IMR-90 (cell line): Measurements from ENCODE around the gene PNLIP. TPM values are rescaled to one million over a fixed set of nuclear protein-coding genes. Genes with fewer than 3 reads are reported as not detected.

Experiments used
- ATAC-seq: fragments of 200-7000 bp; cut with Tn5 transposase; 2 replicates; pipeline ENCODE4 v1.9.1; 2020; ENCODE audit warnings: low read depth, mild to moderate bottlenecking, moderate library complexity
- BruUV-seq: library from RNA; stranded (reverse); fragments of 400-500 nt; replicated peaks from 2 replicates; lab custom pipeline; 2021; lab: Mats Ljungman, UMichigan
- CTCF ChIA-PET: fragments of 300-600 bp; formaldehyde crosslinking; extraction: SDS; loops from one replicate; lab custom pipeline; 2021; ENCODE audit warnings: antibody characterized with exemption; lab: Yijun Ruan, JAX
- POLR2A ChIA-PET: fragments of 300-600 bp; sonication (Branson Sonifier 250); formaldehyde crosslinking; loops from one replicate; lab custom pipeline; 2022; ENCODE audit warnings: antibody characterized with exemption; ENCODE audit not compliant: unreplicated experiment; lab: Charles Lee
- DNase-seq: peaks from one replicate; pipeline ENCODE4 v3.0.0; 2013
- H2AFZ ChIP-seq: replicated peaks from 2 replicates; pipeline ENCODE3; 2013; ENCODE audit warnings: low read length, mild to moderate bottlenecking; ENCODE audit not compliant: poor library complexity
- H2AK5ac ChIP-seq: 2 replicates; pipeline ENCODE4 v1.6.1; 2013; ENCODE audit warnings: low read depth, low read length, inconsistent platforms
- H2AK9ac ChIP-seq: replicated peaks from 2 replicates; pipeline ENCODE3; 2013; ENCODE audit warnings: mild to moderate bottlenecking, low read depth, low read length, moderate library complexity; ENCODE audit not compliant: poor library complexity
- H2BK120ac ChIP-seq: 2 replicates; pipeline ENCODE4 v1.6.1; 2013; ENCODE audit warnings: low read depth, low read length, inconsistent platforms
- H2BK15ac ChIP-seq: 3 replicates; pipeline ENCODE4 v1.6.1; 2013; ENCODE audit warnings: low read depth, low read length, inconsistent platforms
- H2BK20ac ChIP-seq: 2 replicates; pipeline ENCODE4 v1.6.1; 2013; ENCODE audit warnings: low read depth, mild to moderate bottlenecking, inconsistent platforms, low read length, moderate library complexity
- H2BK5ac ChIP-seq: 2 replicates; pipeline ENCODE4 v1.6.1; 2013; ENCODE audit warnings: mild to moderate bottlenecking, low read depth, low read length, inconsistent platforms; ENCODE audit not compliant: poor library complexity, severe bottlenecking
- H3K14ac ChIP-seq: replicated peaks from 2 replicates; pipeline ENCODE4 v1.6.1; 2013; ENCODE audit warnings: low read depth, low read length, inconsistent platforms
- H3K18ac ChIP-seq: 2 replicates; pipeline ENCODE4 v1.6.1; 2013; ENCODE audit warnings: low read depth, low read length, control low read depth
- H3K23ac ChIP-seq: 2 replicates; pipeline ENCODE4 v1.6.1; 2013; ENCODE audit warnings: low read depth, low read length, inconsistent platforms
- H3K27ac ChIP-seq: 2 replicates; pipeline ENCODE4 v1.5.1; 2013; ENCODE audit warnings: mild to moderate bottlenecking, control low read depth, low read length; ENCODE audit not compliant: insufficient read depth
- H3K27me3 ChIP-seq: 2 replicates; pipeline ENCODE4 v1.6.1; 2013; ENCODE audit warnings: low read length; ENCODE audit not compliant: control insufficient read depth, insufficient read depth
- H3K36me3 ChIP-seq: 2 replicates; pipeline ENCODE4 v1.6.1; 2013; ENCODE audit warnings: low read length, mixed read lengths; ENCODE audit not compliant: control insufficient read depth, insufficient read depth
- H3K4ac ChIP-seq: 2 replicates; pipeline ENCODE4 v1.6.1; 2013; ENCODE audit warnings: low read depth, low read length, inconsistent platforms
- H3K4me1 ChIP-seq: 2 replicates; pipeline ENCODE4 v1.6.1; 2013; ENCODE audit warnings: low read length, mixed read lengths; ENCODE audit not compliant: control insufficient read depth, insufficient read depth
- H3K4me2 ChIP-seq: 2 replicates; pipeline ENCODE4 v1.6.1; 2013; ENCODE audit warnings: low read depth, mild to moderate bottlenecking, control low read depth, low read length, moderate library complexity
- H3K4me3 ChIP-seq: 2 replicates; pipeline ENCODE4 v1.5.1; 2013; ENCODE audit warnings: low read depth, mild to moderate bottlenecking, control low read depth, low read length, moderate library complexity; ENCODE audit not compliant: insufficient read depth
- H3K56ac ChIP-seq: 2 replicates; pipeline ENCODE4 v1.6.1; 2013; ENCODE audit warnings: low read length, inconsistent platforms; ENCODE audit not compliant: insufficient read depth; ENCODE audit errors: extremely low read depth
- H3K79me1 ChIP-seq, 2 experiments: 2 replicates each; pipeline ENCODE4 v1.6.1; 2013; ENCODE audit warnings: low read length in 2 of 2, inconsistent platforms in 1 of 2, low read depth in 1 of 2
- H3K9ac ChIP-seq: 2 replicates; pipeline ENCODE4 v1.6.1; 2013; ENCODE audit warnings: low read depth, low read length, control low read depth
- H3K9me1 ChIP-seq: 2 replicates; pipeline ENCODE4 v1.6.1; 2013; ENCODE audit warnings: low read length, inconsistent platforms; ENCODE audit not compliant: insufficient read depth
- H3K9me3 ChIP-seq: 2 replicates; pipeline ENCODE4 v1.6.1; 2013; ENCODE audit warnings: low read length; ENCODE audit not compliant: control insufficient read depth, insufficient read depth
- H4K20me1 ChIP-seq: 2 replicates; pipeline ENCODE4 v1.6.1; 2013; ENCODE audit warnings: low read length, inconsistent platforms; ENCODE audit not compliant: insufficient read depth
- H4K5ac ChIP-seq: 2 replicates; pipeline ENCODE4 v1.6.1; 2013; ENCODE audit warnings: mild to moderate bottlenecking, low read depth, low read length, control low read depth
- H4K8ac ChIP-seq, 2 experiments: 2 replicates each; pipeline ENCODE4 v1.6.1; 2013; ENCODE audit warnings: low read depth in 2 of 2, low read length in 2 of 2, control low read depth in 1 of 2, inconsistent platforms in 1 of 2
- H4K91ac ChIP-seq: 2 replicates; pipeline ENCODE4 v1.6.1; 2013; ENCODE audit warnings: low read depth, low read length, inconsistent platforms; ENCODE audit not compliant: insufficient read depth
- BHLHE40 ChIP-seq: fragments of 150-350 bp; IDR thresholded peaks from 2 replicates; pipeline ENCODE4 v1.6.1; 2016; ENCODE audit warnings: mild to moderate bottlenecking, low read depth, low read length
- CEBPB ChIP-seq: IDR thresholded peaks from 2 replicates; pipeline ENCODE4 v1.6.1; 2012; ENCODE audit warnings: low read depth, low read length, improper control_type of control experiment
- CHD1 ChIP-seq: IDR thresholded peaks from 2 replicates; pipeline ENCODE4 v1.6.1; 2012; ENCODE audit warnings: low read depth, low read length, improper control_type of control experiment
- FOS ChIP-seq: fragments of 150-350 bp; IDR thresholded peaks from 2 replicates; pipeline ENCODE4 v1.6.1; 2016; ENCODE audit warnings: low read depth, low read length
- MAFK ChIP-seq: IDR thresholded peaks from 2 replicates; pipeline ENCODE4 v1.6.1; 2012; ENCODE audit warnings: low read depth, low read length, improper control_type of control experiment
- MAZ ChIP-seq: IDR thresholded peaks from 2 replicates; pipeline ENCODE4 v1.6.1; 2012; ENCODE audit warnings: low read depth, mild to moderate bottlenecking, low read length, improper control_type of control experiment, moderate library complexity, borderline replicate concordance
- MXI1 ChIP-seq: IDR thresholded peaks from 2 replicates; pipeline ENCODE4 v1.6.1; 2012; ENCODE audit warnings: low read depth, mild to moderate bottlenecking, low read length, moderate library complexity, borderline replicate concordance
- NFE2L2 ChIP-seq: fragments of 150-350 bp; IDR thresholded peaks from 2 replicates; pipeline ENCODE4 v1.6.1; 2016; ENCODE audit warnings: low read depth, mild to moderate bottlenecking, low read length
- POLR2A ChIP-seq: IDR thresholded peaks from 2 replicates; pipeline ENCODE4 v1.6.1; 2012; ENCODE audit warnings: mild to moderate bottlenecking, low read depth, low read length
- RAD21 ChIP-seq: IDR thresholded peaks from 2 replicates; pipeline ENCODE4 v1.6.1; 2012; ENCODE audit warnings: low read length, improper control_type of control experiment
- RCOR1 ChIP-seq: IDR thresholded peaks from 2 replicates; pipeline ENCODE4 v1.6.1; 2012; ENCODE audit warnings: mild to moderate bottlenecking, low read length, improper control_type of control experiment; ENCODE audit not compliant: insufficient replicate concordance
- RFX5 ChIP-seq: IDR thresholded peaks from 2 replicates; pipeline ENCODE4 v1.8.0; 2012; ENCODE audit warnings: low read depth, mild to moderate bottlenecking, low read length, moderate library complexity
- SMC3 ChIP-seq: fragments of 150-350 bp; IDR thresholded peaks from 2 replicates; pipeline ENCODE4 v1.6.1; 2016; ENCODE audit warnings: low read depth, mild to moderate bottlenecking, antibody characterized with exemption, low read length, moderate library complexity
- USF2 ChIP-seq: fragments of 150-350 bp; IDR thresholded peaks from 2 replicates; pipeline ENCODE4 v1.6.1; 2017; ENCODE audit warnings: mild to moderate bottlenecking, antibody characterized with exemption, low read length, low read depth
- WGBS, 2 experiments: methylation state at CpG; one replicate each; pipeline versions ENCODE4 v1.1.5 to v1.1.7; 2013; ENCODE audit warnings: missing lambda C conversion rate in 2 of 2; ENCODE audit not compliant: insufficient read length in 1 of 2; ENCODE audit errors: extremely low coverage in 2 of 2; 5-methylcytosine and 5-hydroxymethylcytosine counted together
- dilution Hi-C: fragments of 300-500 bp; cut with HindIII; formaldehyde crosslinking; loops from one replicate; pipeline ENCODE4 v1.14.3; 2018; ENCODE audit warnings: low sequenced_read_pairs; ENCODE audit not compliant: unreplicated experiment
- in situ Hi-C: fragments of 300-500 bp; cut with MboI; formaldehyde crosslinking; loops from 3 replicates; pipeline ENCODE4 v1.14.3; 2019; ENCODE audit warnings: low sequenced_read_pairs, inconsistent platforms, mixed read lengths
- intact Hi-C: fragments of 100-400 bp; cut with micrococcal nuclease; formaldehyde crosslinking; loops from 2 replicates; pipeline ENCODE4 v1.10.0; 2022
- polyA plus RNA-seq, 3 experiments: library from polyadenylated mRNA; depleted of rRNA; stranded (reverse); fragments of >200 nt; gene quantifications; 2 replicates each; pipeline ENCODE4 v1.2.3, GENCODE V29; 2012; ENCODE audit warnings: low replicate concordance in 1 of 3
- total RNA-seq: library from RNA; depleted of rRNA; stranded (reverse); fragments of >200 nt; gene quantifications from 2 replicates; pipeline ENCODE4 v1.2.3, GENCODE V29; 2012
- TF ChIP-seq, protein P1 (sequence below): fragments of 150-350 bp; IDR thresholded peaks from 2 replicates; pipeline ENCODE4 v1.6.1; 2016; ENCODE audit warnings: low read depth, mild to moderate bottlenecking, low read length, moderate library complexity, borderline replicate concordance
- TF ChIP-seq, protein P2 (sequence below): conservative IDR thresholded peaks from 2 replicates; pipeline ENCODE4 v1.5.1; 2012; ENCODE audit warnings: mild to moderate bottlenecking, low read depth, low read length, improper control_type of control experiment

PNLIP gene
- total and polyA plus RNA-seq, 2 of the 4 experiments (the other 2 are of a cell fraction): not detected

- Histone ChIP-seq H3K27me3 (no peaks in the 10 kb centered on the region; the same call in 1 of the 2 replicates), H2BK120ac (no peak overlapping the region), H3K9ac (no peak overlapping the region), H3K36me3 (no peaks in the 10 kb centered on the region), H4K91ac (no peak overlapping the region), H3K9me1 (no peaks in the 10 kb centered on the region), H4K20me1 (no peaks in the 10 kb centered on the region), H4K5ac (no peak overlapping the region), H3K14ac (no peak overlapping the region), H2AK5ac (no peak overlapping the region), H2AK9ac (no peak overlapping the region), H3K27ac (no peak overlapping the region), H3K23ac (no peak overlapping the region), H3K4me3 (no peak overlapping the region), H2AFZ (no peak overlapping the region), H3K18ac (no peak overlapping the region), H2BK20ac (no peak overlapping the region), H3K9me3 (no peaks in the 10 kb centered on the region), H2BK15ac (no peak overlapping the region), H3K79me1 (no peaks in the 10 kb centered on the region), H3K4me1 (no peaks in the 10 kb centered on the region), H3K4me2 (no peak overlapping the region), H2BK5ac (no peak overlapping the region), H4K8ac (no peak overlapping the region), H3K4ac (no peak overlapping the region), H3K56ac (no peak overlapping the region)
- dilution Hi-C loops: no loop called here
- in situ Hi-C loops: no loop called here
- no peak for ATAC-seq
- TF ChIP-seq BHLHE40 (no peak), MXI1 (no peak), CHD1 (no peak), SMC3 (no peak), RFX5 (no peak), MAZ (no peak), POLR2A (no peak), RAD21 (no peak), RCOR1 (no peak), CEBPB (no peak), FOS (no peak), USF2 (no peak), MAFK (no peak), NFE2L2 (no peak)
- TF ChIP-seq, protein P1, sequence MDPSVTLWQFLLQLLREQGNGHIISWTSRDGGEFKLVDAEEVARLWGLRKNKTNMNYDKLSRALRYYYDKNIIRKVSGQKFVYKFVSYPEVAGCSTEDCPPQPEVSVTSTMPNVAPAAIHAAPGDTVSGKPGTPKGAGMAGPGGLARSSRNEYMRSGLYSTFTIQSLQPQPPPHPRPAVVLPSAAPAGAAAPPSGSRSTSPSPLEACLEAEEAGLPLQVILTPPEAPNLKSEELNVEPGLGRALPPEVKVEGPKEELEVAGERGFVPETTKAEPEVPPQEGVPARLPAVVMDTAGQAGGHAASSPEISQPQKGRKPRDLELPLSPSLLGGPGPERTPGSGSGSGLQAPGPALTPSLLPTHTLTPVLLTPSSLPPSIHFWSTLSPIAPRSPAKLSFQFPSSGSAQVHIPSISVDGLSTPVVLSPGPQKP: no peak
- TF ChIP-seq, protein P2, sequence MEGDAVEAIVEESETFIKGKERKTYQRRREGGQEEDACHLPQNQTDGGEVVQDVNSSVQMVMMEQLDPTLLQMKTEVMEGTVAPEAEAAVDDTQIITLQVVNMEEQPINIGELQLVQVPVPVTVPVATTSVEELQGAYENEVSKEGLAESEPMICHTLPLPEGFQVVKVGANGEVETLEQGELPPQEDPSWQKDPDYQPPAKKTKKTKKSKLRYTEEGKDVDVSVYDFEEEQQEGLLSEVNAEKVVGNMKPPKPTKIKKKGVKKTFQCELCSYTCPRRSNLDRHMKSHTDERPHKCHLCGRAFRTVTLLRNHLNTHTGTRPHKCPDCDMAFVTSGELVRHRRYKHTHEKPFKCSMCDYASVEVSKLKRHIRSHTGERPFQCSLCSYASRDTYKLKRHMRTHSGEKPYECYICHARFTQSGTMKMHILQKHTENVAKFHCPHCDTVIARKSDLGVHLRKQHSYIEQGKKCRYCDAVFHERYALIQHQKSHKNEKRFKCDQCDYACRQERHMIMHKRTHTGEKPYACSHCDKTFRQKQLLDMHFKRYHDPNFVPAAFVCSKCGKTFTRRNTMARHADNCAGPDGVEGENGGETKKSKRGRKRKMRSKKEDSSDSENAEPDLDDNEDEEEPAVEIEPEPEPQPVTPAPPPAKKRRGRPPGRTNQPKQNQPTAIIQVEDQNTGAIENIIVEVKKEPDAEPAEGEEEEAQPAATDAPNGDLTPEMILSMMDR: no peak
- no peak for DNase-seq
- CTCF ChIA-PET: no interaction called here
- BruUV-seq: no TSS peak
- intact Hi-C loops: no loop called here
- POLR2A ChIA-PET: no interaction called here
- 53% methylated on average over 8 of the region's 10 CpGs; no CpG with 5 or more reads in 1 of the 2 experiments for WGBS, 2 experiments
Observed at GRCh38 chr10:116602648-116603400, 57.1 kb downstream of the PNLIP start.
